GM21723 (cell line): ENCODE data around the gene ATRNL1.

Experiments used
- ATAC-seq: cut with Tn5 transposase; IDR thresholded peaks from one replicate; pipeline ENCODE4 v1.9.1; 2021; ENCODE audit warnings: mild to moderate bottlenecking, moderate library complexity; ENCODE audit not compliant: unreplicated experiment

The ATRNL1 gene

GRCh38 chr10:115939101-115939854 is 846.1 kb downstream of the ATRNL1 start:
- ATAC-seq: no peak

GRCh38 chr10:115941361-115941771 is 848.2 kb downstream of the ATRNL1 start:
- no peak for ATAC-seq

- ATAC-seq: no peak
Observed at GRCh38 chr10:115942101-115942500, 848.9 kb downstream of the ATRNL1 start.

- no peak for ATAC-seq
Observed at GRCh38 chr10:115944538-115944937, 851.4 kb downstream of the ATRNL1 start.

- no peak for ATAC-seq
Observed at GRCh38 chr10:115945701-115946445, 852.7 kb downstream of the ATRNL1 start.

GRCh38 chr10:115947104-115947503 is 853.9 kb downstream of the ATRNL1 start:
- no peak for ATAC-seq

GRCh38 chr10:115948465-115948864 is 855.3 kb downstream of the ATRNL1 start:
- ATAC-seq: no peak

GRCh38 chr10:115949282-115949844 is 856.2 kb downstream of the ATRNL1 start:
- no peak for ATAC-seq

- no peak for ATAC-seq
Observed at GRCh38 chr10:115950320-115950719, 857.2 kb downstream of the ATRNL1 start.

- ATAC-seq: no peak
Observed at GRCh38 chr10:115951242-115951641, 858.1 kb downstream of the ATRNL1 start.

GRCh38 chr10:115953281-115953680 is 860.1 kb downstream of the ATRNL1 start:
- no peak for ATAC-seq

GRCh38 chr10:115953968-115954367 is 860.8 kb downstream of the ATRNL1 start:
- no peak for ATAC-seq

- ATAC-seq: no peak
Observed at GRCh38 chr10:115956225-115957011, 863.3 kb downstream of the ATRNL1 start.

GRCh38 chr10:115957012-115957399 is 863.8 kb downstream of the ATRNL1 start:
- ATAC-seq: no peak

- ATAC-seq: no peak
Observed at GRCh38 chr10:115957786-115958442, 864.7 kb downstream of the ATRNL1 start.

- ATAC-seq: no peak
Observed at GRCh38 chr10:115963848-115964247, 870.7 kb downstream of the ATRNL1 start.

- no peak for ATAC-seq
Observed at GRCh38 chr10:115964827-115965226, 871.7 kb downstream of the ATRNL1 start.

GRCh38 chr10:115965376-115965775 is 872.2 kb downstream of the ATRNL1 start:
- ATAC-seq: no peak

- no peak for ATAC-seq
Observed at GRCh38 chr10:115968236-115968635, 875.1 kb downstream of the ATRNL1 start.

- no peak for ATAC-seq
Observed at GRCh38 chr10:115969591-115969990, 876.4 kb downstream of the ATRNL1 start.

GRCh38 chr10:115971921-115972320 is 878.8 kb downstream of the ATRNL1 start:
- no peak for ATAC-seq
